Measurements from ENCODE around the gene FRYL.

- TF ChIP-seq CTCF (conservative IDR thresholded peaks at IDR 0.05; ENCODE audit: low read length): no peak
- TF ChIP-seq EZH2phosphoT487 (IDR thresholded peaks at IDR 0.05; ENCODE audit: borderline replicate concordance, low read depth, low read length): no peak
These were observed 12.4 kb upstream of the FRYL start for GRCh38 chr4:48792348-48793006.

All from OCI-LY7 (cell line).